Tibial nerve (tissue), 4 donors: ENCODE measurements around the gene NGRN. TPM values are rescaled to one million over a fixed set of nuclear protein-coding genes. Genes with fewer than 3 reads are reported as not detected.

Experiments
- DNase-seq, 2 donors: peaks; one replicate each; pipeline ENCODE4 v3.0.0-alpha.2; 2019; ENCODE audit warnings: low spot score in 2 of 2
- H3K27ac ChIP-seq, 4 donors: fragments of 200-600 bp; sonication (generic) in 3 of 4; one replicate each; pipeline ENCODE4 v1.5.1; 2017 to 2019; ENCODE audit warnings: mild to moderate bottlenecking in 1 of 4
- H3K27me3 ChIP-seq, 2 donors: fragments of 200-600 bp; sonication (generic) in 1 of 2; one replicate each; pipeline versions ENCODE4 v1.5.1 to v1.6.0; 2017 to 2019
- H3K36me3 ChIP-seq, 3 donors: fragments of 200-600 bp; sonication (generic); one replicate each; pipeline ENCODE4 v1.5.1; 2018 to 2019
- H3K4me1 ChIP-seq, 4 donors: fragments of 200-600 bp; sonication (generic) in 3 of 4; one replicate each; pipeline ENCODE4 v1.5.1; 2017 to 2019
- H3K4me3 ChIP-seq, 4 donors: fragments of 200-600 bp; sonication (generic) in 3 of 4; one replicate each; pipeline ENCODE4 v1.5.1; 2017 to 2019; ENCODE audit warnings: mild to moderate bottlenecking in 1 of 4, moderate library complexity in 1 of 4
- H3K9me3 ChIP-seq, 4 donors: fragments of 200-600 bp; sonication (generic) in 3 of 4; one replicate each; pipeline ENCODE4 v1.5.1; 2017 to 2019
- EP300 ChIP-seq, 2 donors: sonication (generic); formaldehyde crosslinking; IDR thresholded peaks; one replicate each; pipeline ENCODE4 v1.6.1; 2017; ENCODE audit warnings: antibody characterized with exemption in 2 of 2, mild to moderate bottlenecking in 1 of 2
- POLR2A ChIP-seq, 2 donors: fragments of 450-650 bp; IDR thresholded peaks; one replicate each; pipeline ENCODE4 v1.6.1; 2017; ENCODE audit warnings: antibody characterized with exemption in 2 of 2, mild to moderate bottlenecking in 2 of 2, moderate library complexity in 2 of 2
- WGBS, 2 donors: methylation state at CpG; one replicate each; pipeline ENCODE4 v1.1.5; 2018; 5-methylcytosine and 5-hydroxymethylcytosine counted together
- total RNA-seq, 4 donors: library from RNA; depleted of rRNA; stranded (reverse); fragments of >200 nt; gene quantifications; one replicate each; pipeline ENCODE4 v1.1.0, GENCODE V29; 2016
- TF ChIP-seq, protein P1 (sequence below), 5 experiments: fragments of 200-600 bp in 3 of 5; fragments of 450-650 bp in 2 of 5; sonication (generic) in 3 of 5; IDR thresholded peaks; one replicate each; pipeline ENCODE4 v1.5.1; 2016 to 2019; ENCODE audit warnings: antibody characterized with exemption in 5 of 5, mild to moderate bottlenecking in 3 of 5, moderate library complexity in 2 of 5

The NGRN gene
- total RNA-seq, 4 donors from 2014 or later: 70.1 to 90.0 (median 74.6) TPM

- Histone ChIP-seq H3K4me3 (no peak overlapping the region), H3K27me3 (no peaks in the 10 kb centered on the region), H3K9me3 (no peaks in the 10 kb centered on the region), H3K27ac (no peak overlapping the region), H3K4me1 (peaks cover 0 to 15% (median 6%) of the 10 kb centered on the region in 4 donors), H3K36me3 (no peaks in the 10 kb centered on the region)
- DNase-seq: no peak
- TF ChIP-seq EP300 (IDR thresholded peaks at IDR 0.05) (no peak), POLR2A (IDR thresholded peaks at IDR 0.05) (no peak)
- TF ChIP-seq, protein P1, sequence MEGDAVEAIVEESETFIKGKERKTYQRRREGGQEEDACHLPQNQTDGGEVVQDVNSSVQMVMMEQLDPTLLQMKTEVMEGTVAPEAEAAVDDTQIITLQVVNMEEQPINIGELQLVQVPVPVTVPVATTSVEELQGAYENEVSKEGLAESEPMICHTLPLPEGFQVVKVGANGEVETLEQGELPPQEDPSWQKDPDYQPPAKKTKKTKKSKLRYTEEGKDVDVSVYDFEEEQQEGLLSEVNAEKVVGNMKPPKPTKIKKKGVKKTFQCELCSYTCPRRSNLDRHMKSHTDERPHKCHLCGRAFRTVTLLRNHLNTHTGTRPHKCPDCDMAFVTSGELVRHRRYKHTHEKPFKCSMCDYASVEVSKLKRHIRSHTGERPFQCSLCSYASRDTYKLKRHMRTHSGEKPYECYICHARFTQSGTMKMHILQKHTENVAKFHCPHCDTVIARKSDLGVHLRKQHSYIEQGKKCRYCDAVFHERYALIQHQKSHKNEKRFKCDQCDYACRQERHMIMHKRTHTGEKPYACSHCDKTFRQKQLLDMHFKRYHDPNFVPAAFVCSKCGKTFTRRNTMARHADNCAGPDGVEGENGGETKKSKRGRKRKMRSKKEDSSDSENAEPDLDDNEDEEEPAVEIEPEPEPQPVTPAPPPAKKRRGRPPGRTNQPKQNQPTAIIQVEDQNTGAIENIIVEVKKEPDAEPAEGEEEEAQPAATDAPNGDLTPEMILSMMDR (IDR thresholded peaks at IDR 0.05): no peak
- WGBS, 2 donors: 90 to 100% methylated on average over 2 of the region's 2 CpGs
Measured at GRCh38 chr15:90307661-90308060, 42.2 kb downstream of the NGRN start.

DNA sequence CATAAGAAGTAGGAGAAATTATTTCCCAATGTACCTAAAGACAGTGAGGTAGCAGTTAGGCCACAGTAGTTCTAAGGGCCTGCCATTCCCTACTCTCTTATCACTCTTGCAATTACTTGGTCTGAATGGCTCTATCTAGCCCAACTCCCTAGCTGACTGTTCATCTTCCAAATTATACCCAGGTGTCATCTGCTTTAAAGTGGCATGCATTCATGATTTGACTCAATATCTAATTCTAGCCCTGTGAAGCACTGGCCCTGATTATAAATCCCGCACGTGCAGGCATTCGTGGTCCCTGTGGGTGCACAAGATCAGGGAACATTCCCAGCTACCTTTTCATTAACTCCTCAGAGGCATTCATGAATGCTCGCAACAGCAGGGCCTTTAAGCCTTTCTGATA lies 43.5 kb downstream of the NGRN start:
- no peak for TF ChIP-seq EP300 (IDR thresholded peaks at IDR 0.05)
- TF ChIP-seq POLR2A (IDR thresholded peaks at IDR 0.05): no peak
- TF ChIP-seq, protein P1 (IDR thresholded peaks at IDR 0.05): no peak
- WGBS, 2 donors: 82 to 97% methylated on average over 4 of the region's 4 CpGs
- no peak for DNase-seq
- Histone ChIP-seq H3K4me3 (no peak overlapping the region), H3K9me3 (no peaks in the 10 kb centered on the region), H3K36me3 (no peaks in the 10 kb centered on the region), H3K4me1 (peaks cover 0 to 15% (median 6%) of the 10 kb centered on the region in 4 donors), H3K27ac (no peak overlapping the region), H3K27me3 (no peaks in the 10 kb centered on the region)

DNA sequence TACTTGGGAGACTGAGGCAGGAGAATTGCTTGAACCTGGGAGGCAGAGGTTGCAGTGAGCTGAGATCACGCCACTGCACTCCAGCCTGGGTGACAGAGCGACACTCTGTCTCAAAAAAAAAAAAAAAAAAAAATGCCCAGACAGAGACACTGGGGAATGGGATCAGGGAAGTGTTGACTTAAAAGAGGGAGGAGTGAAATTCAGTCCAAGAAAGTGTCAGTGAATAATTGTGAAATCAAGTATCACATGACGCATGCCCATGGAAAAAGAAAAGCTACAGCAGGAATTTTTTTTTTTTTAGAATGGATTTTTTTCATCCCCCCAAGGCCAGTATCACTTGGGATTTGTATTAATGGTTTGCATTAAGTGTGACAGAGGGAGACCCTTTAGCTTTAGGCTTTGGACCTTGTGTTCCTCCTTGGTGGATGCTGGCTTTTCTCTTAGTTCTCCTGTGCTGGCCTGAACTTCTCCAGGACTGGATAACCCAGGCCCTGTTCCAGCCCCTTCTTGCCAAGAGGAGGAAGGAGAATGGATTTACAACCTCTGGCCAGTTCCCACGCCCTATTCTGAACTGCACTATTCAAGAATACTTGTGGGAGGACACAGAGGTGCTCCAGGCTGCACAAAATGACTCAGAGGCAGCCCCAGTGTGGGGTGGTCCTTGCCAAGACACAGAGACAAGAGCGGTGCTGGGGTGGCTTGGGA lies 50.0 kb downstream of the NGRN start:
- Histone ChIP-seq H3K27me3 (no peaks in the 10 kb centered on the region), H3K4me3 (no peak overlapping the region), H3K4me1 (peaks cover 0 to 22% (median 5%) of the 10 kb centered on the region in 4 donors), H3K27ac (peak overlapping the region in 2 of 4 donors; percentile 65 to 74), H3K9me3 (no peaks in the 10 kb centered on the region), H3K36me3 (no peaks in the 10 kb centered on the region)
- WGBS, 2 donors: 24 to 26% methylated on average over 5 of the region's 5 CpGs
- peak; percentile 27 to 76 for DNase-seq
- TF ChIP-seq EP300 (IDR thresholded peaks at IDR 0.05) (peak; percentile 43 to 56), POLR2A (IDR thresholded peaks at IDR 0.05) (no peak)
- TF ChIP-seq, protein P1 (IDR thresholded peaks at IDR 0.05): no peak

- peak overlapping the region in 2 of 4 donors; percentile 65 to 74 for H3K27ac ChIP-seq
- H3K4me3 ChIP-seq: no peak overlapping the region
- H3K9me3 ChIP-seq: no peaks in the 10 kb centered on the region
- DNase-seq: no peak
- no peaks in the 10 kb centered on the region for H3K36me3 ChIP-seq
- peaks cover 0 to 24% (median 6%) of the 10 kb centered on the region in 4 donors for H3K4me1 ChIP-seq
- 61 to 67% methylated on average over 4 of the region's 4 CpGs for WGBS, 2 donors
- no peak for TF ChIP-seq EP300 (IDR thresholded peaks at IDR 0.05)
- TF ChIP-seq, protein P1 (IDR thresholded peaks at IDR 0.05): no peak
- TF ChIP-seq POLR2A (IDR thresholded peaks at IDR 0.05): no peak
- no peaks in the 10 kb centered on the region for H3K27me3 ChIP-seq
Measured at GRCh38 chr15:90316139-90316538, 50.7 kb downstream of the NGRN start.

- no peak overlapping the region for H3K4me3 ChIP-seq
- H3K36me3 ChIP-seq: no peaks in the 10 kb centered on the region
- DNase-seq: no peak
- H3K27ac ChIP-seq: no peak overlapping the region
- WGBS, 2 donors: 72 to 96% methylated on average over 4 of the region's 4 CpGs
- TF ChIP-seq EP300 (IDR thresholded peaks at IDR 0.05): no peak
- TF ChIP-seq, protein P1 (IDR thresholded peaks at IDR 0.05): no peak
- TF ChIP-seq POLR2A (IDR thresholded peaks at IDR 0.05): no peak
- H3K27me3 ChIP-seq: no peaks in the 10 kb centered on the region
- peaks cover 0 to 24% (median 6%) of the 10 kb centered on the region in 4 donors for H3K4me1 ChIP-seq
- no peaks in the 10 kb centered on the region for H3K9me3 ChIP-seq
Measured at GRCh38 chr15:90318591-90318990, 53.1 kb downstream of the NGRN start.
